Skin epidermis (tissue), 12 donors: ENCODE data around the gene FAM193A.
"Not testable (repeated sequence)": the region's sequence is repeated elsewhere in the genome, so short reads cannot be mapped to it uniquely, and the experiment has no call there.

Experiments
- H3K27ac ChIP-seq, 21 experiments: fragments of 200-600 bp; sonication (generic) in 11 of 21; one replicate each; pipeline ENCODE4 v1.5.0; 2020; ENCODE audit warnings: mild to moderate bottlenecking in 3 of 21, inconsistent platforms in 2 of 21, moderate library complexity in 2 of 21
- H3K4me3 ChIP-seq, 7 experiments: fragments of 200-600 bp; sonication (generic) in 2 of 7; one replicate each; pipeline ENCODE4 v1.5.0; 2020; ENCODE audit warnings: inconsistent platforms in 2 of 7, mild to moderate bottlenecking in 2 of 7, moderate library complexity in 1 of 7

The FAM193A gene

DNA sequence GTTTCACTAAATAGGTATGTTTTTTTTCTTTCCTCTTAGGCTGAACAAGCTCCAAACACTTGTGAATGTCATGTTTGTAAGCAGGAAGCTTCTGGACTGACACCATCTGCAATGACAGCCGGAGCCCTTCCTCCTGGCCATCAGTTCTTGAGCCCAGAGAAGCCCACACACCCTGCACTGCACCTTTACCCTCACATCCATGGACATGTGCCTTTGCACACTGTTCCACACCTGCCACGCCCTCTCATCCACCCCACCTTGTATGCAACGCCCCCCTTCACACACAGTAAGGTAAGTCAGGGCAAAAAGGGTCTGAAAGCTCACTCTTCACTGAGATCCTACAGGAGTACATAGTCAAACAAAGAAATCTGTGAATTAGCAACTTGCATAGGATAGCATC lies 135.6 kb downstream of the FAM193A start:
- H3K27ac ChIP-seq = no peak overlapping the region
- no peak overlapping the region for H3K4me3 ChIP-seq

DNA sequence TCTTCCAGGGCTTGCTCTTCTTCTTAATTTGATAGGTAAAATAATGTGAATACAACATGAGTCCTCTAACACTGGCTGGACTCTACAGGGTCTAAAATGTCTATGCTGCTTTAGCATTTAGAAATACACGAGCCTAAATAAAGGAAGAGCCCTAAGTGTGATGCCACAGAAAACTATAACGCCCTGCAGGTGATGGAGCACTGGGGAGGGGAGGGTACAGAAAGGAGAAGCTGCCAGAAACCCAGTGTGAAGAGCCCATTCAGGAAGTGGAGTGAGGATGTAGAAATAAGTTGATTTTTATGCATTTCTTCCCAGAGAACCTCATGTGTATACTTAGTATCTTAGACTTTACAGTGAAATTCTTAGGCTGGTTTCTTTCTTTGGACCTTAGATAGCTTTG lies 136.3 kb downstream of the FAM193A start:
- Histone ChIP-seq H3K27ac (no peak overlapping the region), H3K4me3 (no peak overlapping the region)

- Histone ChIP-seq H3K27ac (no peak overlapping the region), H3K4me3 (no peak overlapping the region)
These were observed 136.7 kb downstream of the FAM193A start for GRCh38 chr4:2673157-2673556.

GRCh38 chr4:2679762-2680161 lies 143.3 kb downstream of the FAM193A start:
- not testable (repeated sequence) for H3K27ac ChIP-seq, H3K4me3 ChIP-seq

GRCh38 chr4:2684486-2684885 lies 148.0 kb downstream of the FAM193A start:
- H3K4me3 ChIP-seq = no peak overlapping the region
- no peak overlapping the region for H3K27ac ChIP-seq

DNA sequence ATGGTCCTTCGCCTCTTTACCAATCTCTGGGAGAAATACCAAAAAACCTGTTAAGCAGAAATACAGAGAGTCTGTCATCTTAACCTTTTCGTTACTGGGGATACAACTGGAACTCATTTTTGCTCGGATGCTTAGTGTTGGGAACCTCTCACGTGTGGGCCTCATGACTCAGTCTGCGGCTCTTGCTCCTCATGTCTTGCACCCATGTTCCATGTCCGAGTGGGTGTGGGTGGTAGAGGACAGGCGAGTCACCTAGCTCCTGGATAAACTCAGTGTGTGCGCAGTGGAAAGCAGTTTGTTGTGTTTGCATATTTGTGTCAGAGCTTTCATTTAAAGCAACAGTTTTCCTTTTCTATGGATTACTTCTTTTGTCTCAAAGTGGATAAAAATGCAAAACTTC lies 149.1 kb downstream of the FAM193A start:
- Histone ChIP-seq H3K27ac (no peak overlapping the region), H3K4me3 (no peak overlapping the region)

DNA sequence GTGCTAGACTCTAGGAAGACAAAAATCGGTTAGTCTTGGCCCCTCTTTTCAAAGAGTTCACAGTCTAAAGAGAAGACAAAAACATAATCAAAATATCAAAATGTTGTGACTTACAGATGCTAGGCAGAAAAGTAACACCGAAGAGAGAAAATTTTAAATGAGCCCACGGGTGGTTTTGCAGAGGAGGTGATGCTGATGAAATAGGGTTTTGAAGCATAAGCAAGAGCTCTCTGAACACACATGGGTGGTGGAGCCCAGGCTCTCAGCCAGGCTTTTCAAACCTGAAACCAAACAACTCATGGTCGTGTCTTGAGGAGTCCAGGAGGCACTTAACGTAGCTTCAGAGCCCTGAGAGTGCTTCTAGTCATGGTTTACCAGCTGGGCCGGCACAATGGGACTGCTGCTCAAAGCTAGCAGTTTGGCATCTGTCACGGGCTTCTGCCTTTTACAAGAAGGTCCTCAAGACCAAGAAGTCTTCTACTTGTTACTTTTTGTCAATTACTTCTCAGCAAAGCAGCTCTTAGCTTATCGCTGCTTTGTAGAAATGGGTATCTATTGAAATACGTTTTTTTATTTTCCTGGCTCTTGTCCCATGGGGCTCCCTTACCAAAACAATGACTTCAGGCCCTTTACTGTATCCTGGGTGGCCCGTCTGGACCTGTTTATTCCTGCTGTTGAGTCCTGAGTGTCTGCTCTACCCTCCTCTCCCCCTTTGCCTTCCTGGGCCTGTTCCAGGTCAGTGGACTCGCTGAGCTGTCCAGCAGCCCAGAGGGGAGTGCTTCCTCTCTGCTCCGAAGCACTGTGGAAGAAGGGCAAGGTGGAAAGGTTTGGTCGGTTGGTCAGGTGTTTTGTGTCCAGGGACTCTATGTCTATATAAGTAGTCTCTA lies 150.2 kb downstream of the FAM193A start:
- Histone ChIP-seq H3K4me3 (no peak overlapping the region), H3K27ac (no peak overlapping the region)

DNA sequence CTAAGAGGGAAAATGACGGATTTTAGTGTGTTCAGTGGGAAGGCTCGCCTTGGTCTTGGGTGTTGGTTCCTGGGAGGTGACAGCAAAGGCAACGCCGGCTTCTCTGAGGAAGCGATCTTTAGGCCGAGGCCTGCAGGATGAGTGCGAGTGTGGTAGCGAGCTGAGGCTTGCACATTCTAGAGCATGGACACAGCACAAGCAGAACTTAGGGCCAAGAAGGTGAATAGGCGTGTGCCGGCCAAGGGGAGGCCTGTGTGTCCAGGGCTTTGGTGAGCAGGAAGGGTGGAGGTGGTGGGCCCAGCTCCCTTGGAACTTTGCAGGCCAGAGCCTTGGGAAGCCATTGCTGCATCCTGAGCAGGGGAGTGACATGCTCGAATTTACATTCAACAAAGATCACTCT lies 151.8 kb downstream of the FAM193A start:
- no peak overlapping the region for H3K4me3 ChIP-seq
- H3K27ac ChIP-seq = no peak overlapping the region

DNA sequence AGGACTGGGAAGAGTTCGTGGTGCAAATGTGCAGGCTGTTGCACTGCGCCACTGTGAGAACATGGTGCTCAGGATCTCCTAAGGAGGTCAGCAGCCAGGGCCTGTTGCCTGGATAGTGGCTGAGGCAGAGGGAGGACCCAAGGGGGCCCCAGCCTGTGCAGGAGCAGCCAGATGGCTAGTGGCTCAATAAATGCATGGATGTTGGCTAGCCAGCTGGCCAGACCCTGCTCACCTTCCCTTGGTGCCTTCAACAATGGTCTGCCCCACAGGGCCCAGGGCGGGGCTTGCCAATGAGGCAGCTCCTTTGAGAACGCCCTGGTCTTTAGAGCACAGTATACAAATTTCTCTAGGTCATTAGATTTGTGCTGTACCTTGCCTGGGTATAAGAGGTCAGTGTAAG lies 152.2 kb downstream of the FAM193A start:
- Histone ChIP-seq H3K27ac (no peak overlapping the region), H3K4me3 (no peak overlapping the region)

GRCh38 chr4:2689114-2689513 lies 152.7 kb downstream of the FAM193A start:
- Histone ChIP-seq H3K27ac (no peak overlapping the region), H3K4me3 (no peak overlapping the region)

DNA sequence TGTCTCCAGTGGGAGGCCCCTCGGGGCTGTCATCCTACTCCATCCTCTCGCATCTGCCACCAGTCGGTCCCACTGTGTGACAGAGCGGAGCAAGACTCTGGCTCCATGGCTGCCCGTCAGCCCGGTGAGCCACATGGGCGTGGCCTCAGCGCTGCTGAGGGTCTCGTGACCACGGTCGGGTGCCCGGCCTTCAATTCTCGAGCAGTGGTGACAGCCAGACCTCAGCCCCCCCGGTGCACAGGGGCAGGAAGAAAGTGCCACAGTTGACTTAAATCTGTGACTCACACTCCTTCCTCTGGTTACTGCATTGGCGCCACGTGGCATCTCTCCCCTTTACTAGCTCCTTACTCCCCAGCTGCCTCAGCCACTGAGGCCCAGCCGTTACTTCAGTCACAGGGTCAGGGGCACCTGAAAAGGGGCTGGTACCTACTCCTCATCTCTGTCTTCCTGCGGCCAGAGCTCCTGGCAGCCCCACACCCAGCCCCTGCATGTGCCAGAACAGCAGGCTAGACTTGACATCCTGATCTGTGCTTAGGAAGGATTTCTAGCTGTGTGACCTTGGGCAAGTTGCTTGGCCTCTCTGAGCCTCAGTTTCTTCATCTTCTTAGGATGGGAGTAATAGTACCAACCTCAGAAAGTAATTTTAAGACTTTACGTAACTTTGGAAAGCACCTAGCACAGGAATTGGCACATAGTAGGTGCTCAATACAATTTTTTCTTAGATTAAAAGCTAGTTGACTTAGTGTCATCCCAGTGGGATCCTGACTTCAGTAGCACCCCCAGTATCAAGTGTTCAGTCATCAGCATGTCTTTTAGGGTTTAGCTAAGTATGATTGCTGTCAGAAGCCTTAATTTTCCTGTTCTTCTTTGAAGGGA lies 153.6 kb downstream of the FAM193A start:
- Histone ChIP-seq H3K4me3 (no peak overlapping the region), H3K27ac (no peak overlapping the region)

GRCh38 chr4:2691313-2691712 lies 154.9 kb downstream of the FAM193A start:
- no peak overlapping the region for H3K4me3 ChIP-seq
- no peak overlapping the region for H3K27ac ChIP-seq

DNA sequence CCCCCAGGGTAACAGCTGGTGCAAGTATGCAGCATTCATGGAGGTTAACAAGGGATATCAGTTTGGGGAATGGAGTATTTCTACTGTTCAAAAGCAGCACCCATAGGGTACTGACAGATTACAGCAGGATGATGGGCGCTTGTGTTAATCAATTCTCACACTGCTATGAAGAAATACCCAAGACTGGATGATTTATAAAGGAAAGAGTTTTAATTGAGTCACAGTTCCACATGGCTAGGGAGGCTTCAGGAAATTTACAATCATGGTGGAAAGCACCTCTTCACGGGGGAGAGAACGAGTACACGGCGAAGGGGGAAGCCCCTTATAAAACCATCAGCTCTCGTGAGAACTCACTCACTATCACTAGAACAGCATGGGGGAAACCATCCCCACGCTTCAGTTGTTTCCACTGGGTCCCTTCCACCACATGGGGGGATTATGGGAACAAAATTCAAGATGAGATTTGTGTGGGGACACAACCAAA lies 155.5 kb downstream of the FAM193A start:
- no peak overlapping the region for H3K27ac ChIP-seq
- no peak overlapping the region for H3K4me3 ChIP-seq

GRCh38 chr4:2694691-2695090 lies 158.2 kb downstream of the FAM193A start:
- Histone ChIP-seq H3K27ac (no peak overlapping the region), H3K4me3 (no peak overlapping the region)

DNA sequence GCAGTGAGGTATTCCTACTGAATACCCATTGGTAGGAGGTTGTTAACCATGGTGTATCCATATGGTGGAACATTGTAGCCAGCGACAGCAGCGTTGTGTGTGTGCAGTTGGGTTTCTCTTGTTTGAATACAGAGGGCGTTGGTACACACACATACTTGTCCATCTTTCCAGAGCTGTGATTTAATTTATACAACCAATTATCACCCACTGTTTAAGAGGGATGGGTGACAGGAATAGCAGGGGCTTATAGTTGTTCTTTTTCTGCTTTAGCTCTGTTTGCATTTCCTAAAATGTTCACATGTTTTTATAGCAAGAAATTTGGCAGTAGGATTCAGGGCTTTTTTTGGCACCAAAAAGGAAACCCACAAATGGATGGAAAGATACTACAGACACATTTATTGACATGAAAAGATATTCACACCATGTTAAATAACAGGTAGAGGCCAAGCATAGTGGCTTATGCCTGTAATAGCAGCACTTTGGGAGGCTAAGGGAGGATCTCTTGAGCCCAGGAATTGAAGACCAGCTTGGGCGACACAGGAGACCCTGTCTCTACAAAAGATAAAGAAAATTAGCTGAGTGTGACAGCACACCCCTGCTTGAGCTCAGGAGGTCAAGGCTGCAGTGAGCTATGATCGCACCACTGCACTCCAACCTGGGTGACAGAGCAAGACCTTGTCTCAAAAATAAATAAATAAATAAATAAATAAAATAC lies 159.1 kb downstream of the FAM193A start:
- no peak overlapping the region for H3K4me3 ChIP-seq

GRCh38 chr4:2696423-2696822 lies 160.0 kb downstream of the FAM193A start:
- Histone ChIP-seq H3K4me3 (no peak overlapping the region), H3K27ac (peak overlapping the region in 1 of 21 experiments; percentile 3)

More for the DNA sequence above, 159.1 kb downstream of the FAM193A start:
- H3K27ac ChIP-seq = no peak overlapping the region

- H3K4me3 ChIP-seq = no peak overlapping the region
- no peak overlapping the region for H3K27ac ChIP-seq
These were observed 161.6 kb downstream of the FAM193A start for GRCh38 chr4:2697995-2698414.

GRCh38 chr4:2698504-2698903 lies 162.1 kb downstream of the FAM193A start:
- no peak overlapping the region for H3K4me3 ChIP-seq
- no peak overlapping the region for H3K27ac ChIP-seq

DNA sequence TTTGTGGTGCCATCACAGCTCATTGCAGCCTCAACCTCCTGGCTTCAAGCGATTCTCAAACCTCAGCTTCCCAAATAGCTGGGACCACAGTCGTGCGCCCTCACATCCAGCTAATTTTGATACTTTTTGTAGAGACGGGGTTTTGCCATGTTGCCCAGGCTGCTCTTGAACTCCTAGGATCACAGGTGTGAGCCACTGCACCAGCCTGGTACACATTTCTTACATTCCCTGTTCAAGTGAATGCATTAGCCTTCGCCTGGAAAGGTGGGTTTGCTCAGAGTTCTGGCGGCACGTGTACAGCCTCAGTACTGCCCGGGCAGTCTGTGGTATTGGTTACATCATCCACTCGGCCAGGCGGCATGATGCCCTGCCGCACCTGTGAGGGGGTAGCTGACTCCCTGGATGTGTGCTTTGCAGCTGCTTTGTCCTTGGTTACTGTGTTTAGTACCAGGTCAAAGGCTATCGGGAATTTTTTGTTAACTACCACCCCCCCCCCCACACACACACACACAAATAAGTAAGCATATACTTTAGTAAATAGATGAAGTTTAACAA lies 162.6 kb downstream of the FAM193A start:
- no peak overlapping the region for H3K4me3 ChIP-seq
- H3K27ac ChIP-seq = no peak overlapping the region

DNA sequence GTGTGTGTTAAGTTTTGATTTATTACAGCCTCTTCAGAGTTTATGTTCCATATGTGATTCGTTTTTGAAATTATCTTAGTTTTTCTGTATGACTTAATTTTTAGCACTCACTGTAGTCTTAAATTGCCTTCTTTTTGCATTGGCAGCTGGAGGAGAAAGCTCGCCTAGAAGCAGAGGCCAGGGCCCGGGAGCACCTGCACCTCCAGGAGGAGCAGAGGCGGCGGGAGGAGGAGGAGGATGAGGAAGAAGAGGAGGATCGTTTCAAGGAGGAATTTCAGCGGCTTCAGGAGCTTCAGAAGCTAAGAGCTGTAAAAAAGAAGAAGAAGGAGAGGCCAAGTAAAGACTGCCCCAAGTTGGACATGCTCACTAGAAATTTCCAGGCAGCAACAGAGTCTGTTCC lies 163.1 kb downstream of the FAM193A start:
- Histone ChIP-seq H3K4me3 (no peak overlapping the region), H3K27ac (no peak overlapping the region)
